ENCODE measurements around the gene AMD1.
A peak's percentile ranks its signal among the peaks of the same experiment; 100 is the strongest.
"Not testable (repeated sequence)": the region's sequence is repeated elsewhere in the genome, so short reads cannot be mapped to it uniquely, and the experiment has no call there.

AMD1 gene

GRCh38 chr6:110873981-110874879, at the start of gene AMD1:
AMD1 (plus strand) TSS chr6:110874785; CDS start chr6:110875106, 321 bp downstream.
- DNase-seq = peak; percentile 96 to 97

DNA sequence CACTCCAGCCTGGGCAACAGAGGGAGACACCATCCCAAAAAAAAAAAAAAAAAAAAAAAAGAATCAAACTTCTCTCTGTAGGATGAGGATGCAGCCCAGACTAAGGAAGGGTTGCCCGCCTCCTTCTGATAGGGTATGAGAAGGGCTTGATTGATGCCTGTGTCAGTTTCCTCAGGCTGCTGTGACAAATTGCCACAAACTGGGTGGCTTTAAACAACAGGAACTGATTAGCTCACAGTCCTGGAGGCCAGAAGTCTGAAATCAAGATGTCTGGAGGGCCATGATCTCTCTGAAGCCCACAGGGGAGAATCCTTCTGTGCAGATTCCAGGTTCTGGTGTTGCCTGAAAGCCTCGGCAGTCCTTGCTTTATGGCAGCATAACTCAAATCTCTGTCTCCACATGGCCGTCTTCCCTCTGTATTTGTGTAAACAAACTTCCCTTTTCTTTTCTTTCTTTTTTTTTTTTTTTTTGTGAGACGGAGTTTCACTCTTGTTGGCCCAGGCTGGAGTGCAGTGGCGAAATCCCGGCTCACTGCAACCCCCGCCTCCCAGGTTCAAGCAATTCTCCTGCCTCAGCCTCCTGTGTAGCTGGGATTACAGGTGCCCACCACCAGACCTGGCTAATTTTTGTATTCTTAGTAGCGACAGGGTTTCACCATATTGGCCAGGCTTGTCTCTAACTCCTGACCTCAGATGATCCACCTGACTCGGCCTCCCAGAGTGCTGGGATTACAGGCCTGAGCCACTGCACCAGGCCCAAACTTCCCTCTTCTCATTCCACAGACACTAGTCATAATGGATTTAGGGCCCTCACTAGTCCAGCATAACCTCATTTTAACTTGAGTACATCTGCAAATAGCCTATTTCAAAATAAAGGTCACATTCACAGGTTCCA, 48.1 kb upstream of the AMD1 start:
- peak in 1 of 2 donors; percentile 29 for DNase-seq

DNA sequence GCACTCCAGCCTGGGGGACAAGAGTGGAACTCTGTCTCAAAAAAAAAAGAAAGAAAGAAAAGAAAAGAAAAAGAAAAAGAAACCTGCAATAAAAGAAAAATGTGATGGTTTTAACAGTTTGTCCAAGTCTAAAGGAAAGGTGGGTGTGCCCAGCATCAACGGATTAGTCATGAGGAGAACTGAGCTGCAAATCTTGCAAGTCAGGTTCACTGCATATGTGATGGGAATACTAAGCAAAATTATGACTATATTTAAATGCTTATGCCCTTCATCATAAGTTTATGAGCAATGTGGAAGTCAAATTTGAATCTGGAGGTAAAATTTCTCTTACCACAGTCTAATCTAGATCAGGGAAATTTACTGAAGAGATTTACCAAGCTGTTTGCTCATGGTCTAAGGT, 46.2 kb upstream of the AMD1 start:
- DNase-seq = no peak

DNA sequence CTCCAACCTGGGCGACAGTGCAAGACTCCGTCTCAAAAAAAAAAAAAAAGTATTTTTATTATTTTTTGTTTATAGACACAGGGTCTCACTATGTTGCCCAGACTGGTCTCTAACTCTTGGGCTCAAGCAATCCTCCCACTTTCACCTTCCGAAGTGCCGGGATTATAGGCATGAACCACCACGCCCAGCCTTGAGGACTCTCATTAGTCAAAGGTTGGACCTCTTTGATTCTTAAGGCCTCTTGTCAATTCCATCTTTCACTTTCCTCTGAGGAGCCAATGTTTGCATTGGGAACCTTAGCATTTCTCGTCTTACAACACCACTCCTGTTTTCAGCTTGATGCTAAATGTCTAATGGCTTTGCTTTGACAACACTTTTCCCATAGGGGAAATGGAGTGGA, 43.2 kb upstream of the AMD1 start:
- no peak for DNase-seq

GRCh38 chr6:110833831-110834230, 40.8 kb upstream of the AMD1 start:
- DNase-seq = no peak

DNA sequence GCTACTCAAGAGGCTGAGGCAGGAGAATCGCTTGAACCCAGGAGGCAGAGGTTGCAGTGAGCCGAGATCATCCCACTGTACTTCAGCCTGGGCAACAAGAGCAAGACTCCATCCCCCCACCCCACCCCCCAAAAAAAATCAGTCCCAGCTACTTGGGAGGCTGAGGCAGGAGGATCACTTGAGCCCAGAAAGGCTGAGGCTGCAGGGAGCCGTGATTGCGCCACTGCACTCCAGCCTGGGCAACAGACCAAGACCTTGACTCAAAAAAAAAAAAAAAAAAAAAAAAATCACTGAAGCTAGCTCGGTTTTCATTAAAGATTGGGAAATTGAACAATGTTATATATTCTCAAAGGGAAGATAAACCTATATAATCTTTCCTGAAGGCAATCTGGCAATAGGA, 38.8 kb upstream of the AMD1 start:
- not testable (repeated sequence) for DNase-seq

GRCh38 chr6:110841266-110841665, 33.3 kb upstream of the AMD1 start:
- DNase-seq = no peak

GRCh38 chr6:110849781-110850180, 24.8 kb upstream of the AMD1 start:
- DNase-seq = no peak

DNA sequence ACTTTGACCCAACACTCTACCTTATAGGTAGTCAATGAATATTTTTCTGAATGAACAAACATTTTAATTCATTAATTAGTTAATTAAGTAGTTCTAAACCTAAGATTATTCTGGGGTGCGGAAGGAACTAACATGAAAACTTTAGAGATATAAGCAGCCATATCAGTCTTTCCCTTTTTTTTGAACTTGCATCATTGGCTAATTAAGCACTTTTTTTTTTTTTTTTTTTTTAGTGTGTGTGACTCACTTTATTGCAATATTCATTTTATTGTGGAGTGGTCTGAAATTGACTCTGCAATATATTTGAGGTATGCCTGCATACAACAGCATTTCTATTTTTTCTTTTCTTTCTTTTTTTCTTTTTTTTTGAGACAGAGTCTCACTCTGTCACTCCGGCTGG, 21.8 kb upstream of the AMD1 start:
- no peak for DNase-seq

GRCh38 chr6:110853754-110854477, 20.7 kb upstream of the AMD1 start:
- no peak for DNase-seq

DNA sequence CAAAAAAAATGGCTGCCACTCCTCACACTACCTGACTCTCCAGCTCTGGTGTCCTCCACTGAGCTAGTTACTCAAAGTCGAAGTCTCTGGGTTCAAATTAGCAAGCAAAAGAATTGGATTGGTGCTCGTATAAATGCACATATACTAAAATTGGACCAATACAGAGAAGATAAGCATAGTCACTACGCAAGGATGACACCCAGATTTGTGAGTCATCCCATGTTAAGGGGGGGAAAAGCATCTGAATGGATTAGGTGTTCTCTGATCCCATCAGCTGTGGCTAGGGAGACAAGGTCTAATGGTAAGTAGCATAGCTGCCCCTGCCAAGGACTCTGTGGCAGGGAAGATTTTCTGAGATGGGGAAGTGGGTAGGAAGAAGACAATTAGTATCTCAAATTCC, 18.3 kb upstream of the AMD1 start:
- no peak for DNase-seq

DNA sequence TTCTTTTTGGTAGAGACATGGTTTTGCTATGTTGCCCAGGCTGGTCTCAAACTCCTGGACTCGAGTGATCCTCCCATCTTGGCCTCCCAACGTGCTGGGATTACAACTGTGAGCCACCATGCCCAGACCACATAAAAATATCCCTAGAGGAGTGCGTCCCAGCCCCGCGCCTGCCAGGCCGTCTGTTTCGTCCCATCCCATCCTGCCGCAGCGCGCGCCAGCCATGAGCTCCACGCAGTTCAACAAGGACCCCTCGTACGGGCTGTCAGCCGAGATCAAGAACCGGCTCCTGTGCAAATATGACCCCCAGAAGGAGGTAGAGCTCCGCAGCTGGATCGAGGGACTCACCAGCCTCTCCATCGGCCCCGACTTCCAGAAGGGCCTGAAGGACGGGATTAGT, 16.6 kb upstream of the AMD1 start:
- no peak for DNase-seq

DNA sequence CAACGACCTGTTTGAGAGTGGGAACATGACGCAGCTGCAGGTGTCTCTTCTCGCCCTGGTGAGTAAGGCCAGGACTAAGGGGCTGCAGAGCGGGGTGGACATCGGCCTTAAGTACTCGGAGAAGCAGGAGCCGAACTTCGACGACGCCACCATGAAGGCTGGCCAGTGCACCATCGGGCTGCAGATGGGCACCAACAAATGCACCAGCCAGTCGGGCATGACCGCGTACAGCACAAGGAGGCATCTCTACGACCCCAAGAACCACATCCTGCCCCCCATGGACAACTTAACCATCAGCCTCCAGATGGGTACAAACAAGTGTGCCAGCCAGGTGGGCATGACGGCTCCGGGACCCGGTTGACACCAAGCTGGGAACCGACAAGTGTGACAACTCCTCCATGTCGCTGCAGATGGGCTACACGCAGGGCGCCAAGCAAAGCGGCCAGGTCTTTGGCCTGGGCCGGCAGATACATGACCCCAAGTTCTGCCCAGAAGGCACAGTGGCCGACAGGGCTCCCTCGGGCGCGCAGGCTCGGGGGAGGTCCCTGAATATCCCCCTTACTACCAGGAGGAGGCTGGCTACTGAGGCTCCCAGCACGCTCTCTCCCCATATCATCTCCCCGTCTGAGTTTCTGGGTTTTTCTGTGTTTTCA, 15.9 kb upstream of the AMD1 start:
- no peak for DNase-seq

DNA sequence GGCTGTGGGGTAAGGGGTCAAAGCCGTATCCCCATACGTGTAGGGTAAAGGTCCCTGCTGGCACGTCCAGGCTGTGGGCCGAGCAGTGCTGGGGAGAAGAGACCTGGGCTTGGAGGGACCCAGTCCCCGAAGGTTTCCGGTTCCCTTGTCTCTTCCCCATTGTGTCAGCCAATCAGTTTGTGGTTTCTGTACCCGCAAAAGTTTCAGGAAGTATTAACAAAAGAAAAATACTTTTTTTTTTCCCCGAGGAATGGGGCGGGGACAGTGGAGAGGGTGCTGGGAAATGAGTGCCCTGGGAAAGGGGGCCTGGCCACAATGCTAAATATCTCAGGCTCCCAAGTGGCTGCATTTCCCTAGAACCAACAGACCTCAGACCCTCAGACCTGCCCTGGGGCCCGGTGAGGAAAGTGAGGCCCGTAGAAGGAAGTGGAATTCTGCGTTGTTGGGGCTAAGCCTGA, 15.2 kb upstream of the AMD1 start:
- peak in 1 of 2 donors; percentile 25 for DNase-seq

DNA sequence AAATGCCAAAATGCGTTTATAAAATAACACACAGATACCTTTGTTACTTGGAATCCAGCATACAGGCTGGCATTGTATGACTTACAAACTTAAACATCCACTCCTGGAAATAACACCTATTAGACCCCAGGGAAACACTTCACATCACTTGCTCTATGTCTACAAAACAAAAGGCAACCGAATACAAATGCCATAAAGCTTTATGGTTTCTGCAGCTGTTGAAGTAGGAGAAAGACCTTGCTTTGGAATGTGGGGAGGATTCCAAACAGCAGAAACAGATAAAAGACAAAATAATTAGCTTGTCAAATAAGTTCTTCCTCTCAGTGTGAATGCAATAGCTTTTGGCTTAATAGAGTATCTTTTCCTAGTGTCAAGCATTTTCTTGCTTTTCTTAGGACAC, 9.8 kb upstream of the AMD1 start:
- no peak for DNase-seq

DNA sequence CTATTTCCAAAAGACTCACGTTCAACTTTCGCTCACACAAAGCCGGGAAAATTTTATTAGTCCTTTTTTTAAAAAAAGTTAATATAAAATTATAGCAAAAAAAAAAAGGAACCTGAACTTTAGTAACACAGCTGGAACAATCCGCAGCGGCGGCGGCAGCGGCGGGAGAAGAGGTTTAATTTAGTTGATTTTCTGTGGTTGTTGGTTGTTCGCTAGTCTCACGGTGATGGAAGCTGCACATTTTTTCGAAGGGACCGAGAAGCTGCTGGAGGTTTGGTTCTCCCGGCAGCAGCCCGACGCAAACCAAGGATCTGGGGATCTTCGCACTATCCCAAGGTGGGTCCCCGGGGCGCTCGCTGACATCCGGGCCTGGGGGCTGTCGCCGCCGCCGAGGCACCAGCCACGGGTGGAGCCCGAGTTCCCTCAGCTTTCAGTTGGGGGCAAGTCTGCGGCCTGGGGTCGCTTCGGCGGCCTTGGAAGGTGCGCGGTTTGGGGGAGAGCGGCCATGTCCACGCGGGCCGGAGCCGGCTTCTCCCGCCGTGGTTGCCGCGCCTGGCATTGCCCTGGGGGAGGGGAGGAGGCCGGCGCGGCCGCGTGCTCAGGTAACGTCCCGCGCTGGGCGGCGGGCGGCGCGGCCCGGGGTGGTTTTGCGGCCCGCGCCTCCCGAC, 429 bp downstream of the AMD1 start:
- DNase-seq = no peak

DNA sequence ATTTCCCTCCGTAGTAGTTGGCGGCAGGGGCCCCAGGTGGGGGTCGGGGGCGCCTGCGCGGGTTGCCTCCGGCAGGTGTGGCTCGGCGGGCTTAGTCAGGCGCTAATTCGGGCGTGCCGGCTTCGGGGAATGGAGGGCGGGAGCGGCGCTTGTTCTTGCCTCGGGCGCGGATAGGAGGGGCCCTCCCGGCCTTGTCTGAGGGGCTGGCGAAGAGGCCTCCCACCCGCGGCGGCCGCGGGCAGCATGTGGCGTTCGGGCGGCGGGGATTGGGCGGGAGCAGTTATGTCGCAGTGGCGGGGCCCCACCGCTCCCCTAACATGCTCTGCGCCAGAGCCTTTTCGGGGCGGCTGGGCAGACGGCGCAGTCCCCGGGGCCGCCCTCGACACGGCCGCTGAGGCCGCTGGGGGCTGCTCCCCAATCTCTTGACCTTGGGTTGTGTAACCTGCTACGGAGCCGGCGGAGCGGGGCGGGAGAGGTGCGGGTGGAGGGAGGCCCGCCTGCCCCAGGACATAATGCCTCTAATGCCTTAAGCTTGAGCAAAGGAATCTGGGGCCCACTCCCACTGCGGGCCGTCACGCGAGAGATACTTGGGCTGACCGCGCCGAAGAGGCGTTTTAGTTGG, 1.1 kb downstream of the AMD1 start:
- peak; percentile 59 to 67 for DNase-seq

- peak; percentile 70 to 77 for DNase-seq
Observed at GRCh38 chr6:110876170-110876773, 1.7 kb downstream of the AMD1 start.

GRCh38 chr6:110876806-110877564, 2.4 kb downstream of the AMD1 start:
- DNase-seq = no peak

DNA sequence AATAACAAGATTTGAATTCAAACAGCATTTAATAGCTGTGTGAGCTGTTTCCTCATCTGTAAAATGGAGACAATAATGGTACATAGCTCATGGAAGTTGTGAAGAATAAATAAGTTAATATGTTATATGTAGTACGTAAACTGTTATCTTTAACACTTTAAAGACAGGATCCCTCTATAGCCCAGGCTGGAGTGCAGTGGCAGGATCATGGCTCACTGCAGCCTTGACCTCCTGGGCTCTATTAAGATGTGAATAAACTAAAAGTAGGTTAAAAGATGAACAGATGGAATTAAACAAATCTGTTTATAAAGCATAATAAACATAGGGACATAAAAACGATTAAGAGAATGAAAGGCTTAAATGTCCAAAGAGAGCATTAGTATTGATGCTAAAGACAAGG, 3.0 kb downstream of the AMD1 start:
- no peak for DNase-seq
